Prostate gland (tissue), 2 donors: ENCODE measurements around the gene DERL2.

ENCODE experiments used
- POLR2A ChIP-seq: fragments of 450-650 bp; IDR thresholded peaks from one replicate; pipeline ENCODE4 v1.6.1; 2016; ENCODE audit warnings: antibody characterized with exemption, mild to moderate bottlenecking
- TF ChIP-seq, protein P1 (sequence below), 4 experiments: fragments of 200-600 bp in 2 of 4; fragments of 450-650 bp in 2 of 4; sonication (generic) in 2 of 4; IDR thresholded peaks; 1 replicate in 3 of 4; 2 replicates in 1 of 4; pipeline ENCODE4 v1.5.1; 2016 to 2019; ENCODE audit warnings: antibody characterized with exemption in 4 of 4, mild to moderate bottlenecking in 2 of 4, moderate library complexity in 2 of 4

DNA sequence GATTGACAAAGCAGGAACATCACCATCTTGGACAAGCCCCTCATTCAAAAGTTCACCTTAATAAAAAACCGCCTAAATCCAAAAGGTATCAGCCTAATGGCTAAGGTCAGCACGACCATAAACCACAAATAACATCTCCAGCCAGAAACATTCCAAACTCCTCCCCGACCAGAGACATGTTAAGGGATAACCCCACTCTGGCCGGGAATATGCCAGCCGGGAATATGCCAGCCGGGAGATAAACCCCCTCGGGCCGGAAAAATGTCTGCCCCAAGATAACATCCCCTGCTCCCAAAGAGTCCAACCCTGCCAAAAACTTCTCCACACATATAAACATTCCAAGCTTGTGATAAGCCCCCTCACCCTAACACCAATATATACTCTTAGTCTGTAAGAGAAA is 18.6 kb downstream of the DERL2 start:
- no peak for TF ChIP-seq POLR2A
- TF ChIP-seq, protein P1, sequence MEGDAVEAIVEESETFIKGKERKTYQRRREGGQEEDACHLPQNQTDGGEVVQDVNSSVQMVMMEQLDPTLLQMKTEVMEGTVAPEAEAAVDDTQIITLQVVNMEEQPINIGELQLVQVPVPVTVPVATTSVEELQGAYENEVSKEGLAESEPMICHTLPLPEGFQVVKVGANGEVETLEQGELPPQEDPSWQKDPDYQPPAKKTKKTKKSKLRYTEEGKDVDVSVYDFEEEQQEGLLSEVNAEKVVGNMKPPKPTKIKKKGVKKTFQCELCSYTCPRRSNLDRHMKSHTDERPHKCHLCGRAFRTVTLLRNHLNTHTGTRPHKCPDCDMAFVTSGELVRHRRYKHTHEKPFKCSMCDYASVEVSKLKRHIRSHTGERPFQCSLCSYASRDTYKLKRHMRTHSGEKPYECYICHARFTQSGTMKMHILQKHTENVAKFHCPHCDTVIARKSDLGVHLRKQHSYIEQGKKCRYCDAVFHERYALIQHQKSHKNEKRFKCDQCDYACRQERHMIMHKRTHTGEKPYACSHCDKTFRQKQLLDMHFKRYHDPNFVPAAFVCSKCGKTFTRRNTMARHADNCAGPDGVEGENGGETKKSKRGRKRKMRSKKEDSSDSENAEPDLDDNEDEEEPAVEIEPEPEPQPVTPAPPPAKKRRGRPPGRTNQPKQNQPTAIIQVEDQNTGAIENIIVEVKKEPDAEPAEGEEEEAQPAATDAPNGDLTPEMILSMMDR (IDR thresholded peaks at IDR 0.05) = no peak
